ENCODE results near the gene LYST. TPM values are rescaled to one million over a fixed set of nuclear protein-coding genes. Genes with fewer than 3 reads are reported as not detected.
"Not testable (repeated sequence)": the region's sequence is repeated elsewhere in the genome, so short reads cannot be mapped to it uniquely, and the experiment has no call there.

LYST gene
- total and polyA plus RNA-seq, 2 donors (not counting 3 experiments of a cell fraction or from before 2014, with no cell fraction given), result 3.1 to 9.6 TPM

- Histone ChIP-seq H3K4me1 (ENCODE audit: control insufficient read depth, extremely low read depth, insufficient read depth, low read length) (no peaks in the 10 kb centered on the region), H3K9me3 (replicated peaks; ENCODE audit: control insufficient read depth, insufficient read depth, low read length) (no peaks in the 10 kb centered on the region), H3K9me1 (replicated peaks; ENCODE audit: control insufficient read depth, extremely low read depth, insufficient read depth, low read length) (no peaks in the 10 kb centered on the region), H3K36me3 (ENCODE audit: control insufficient read depth in 2 of 2, extremely low read depth in 1 of 2, insufficient read depth in 2 of 2, low read length in 2 of 2) (no peaks in the 10 kb centered on the region), H3K27ac (ENCODE audit: insufficient read depth, low read depth, low read length) (no peak overlapping the region), H3K4me3 (replicated peaks in 1 of 3; ENCODE audit: insufficient read depth in 1 of 3, low read depth in 1 of 3, low read length in 3 of 3) (no peak overlapping the region), H3K4me2 (ENCODE audit: insufficient read depth, low read length) (no peak overlapping the region), H4K20me1 (replicated peaks; ENCODE audit: control insufficient read depth, extremely low read depth, insufficient read depth, low read length) (no peaks in the 10 kb centered on the region), H2AFZ (ENCODE audit: low read depth, low read length) (no peak overlapping the region), H3K79me2 (ENCODE audit: control insufficient read depth, insufficient read depth, low read length) (no peaks in the 10 kb centered on the region), H3K27me3 (ENCODE audit: control insufficient read depth in 2 of 2, insufficient read depth in 2 of 2, low read length in 2 of 2) (peaks cover 4 to 9% of the 10 kb centered on the region in 2 experiments), H3K9ac (replicated peaks; ENCODE audit: extremely low read depth, insufficient read depth, low read length) (no peak overlapping the region)
- DNase-seq (ENCODE audit: low read depth, low spot score), result no peak
- TF ChIP-seq EZH2 (IDR thresholded peaks at IDR 0.05; ENCODE audit: borderline replicate concordance, low read depth, low read length, severe bottlenecking), result no peak
- TF ChIP-seq POLR2A (IDR thresholded peaks at IDR 0.05; ENCODE audit: low read depth, low read length), result no peak
- no peak for TF ChIP-seq JUN (IDR thresholded peaks at IDR 0.05; ENCODE audit: borderline replicate concordance, insufficient read depth, insufficient read length, low read depth)
- CTCF ChIA-PET, result interaction anchor here (0.6 to 1.4 kb wide), 3 partner anchors 22 to 36 kb away, joined by 4 to 5 read pairs (median 4); no protein-coding TSS in a partner anchor
- FAIRE-seq, result no peak
- POLR2A ChIA-PET, result no interaction called here
- dilution Hi-C loops (cut with MboI; ENCODE audit: extremely low pct_ligation_motif_present, low sequenced_read_pairs) (no loop called here), intact Hi-C loops (cut with micrococcal nuclease) (no loop called here)
- no TSS peak for BruUV-seq (replicated peaks)
These were observed 243.5 kb downstream of the LYST start for GRCh38 chr1:235622936-235623779.

DNA sequence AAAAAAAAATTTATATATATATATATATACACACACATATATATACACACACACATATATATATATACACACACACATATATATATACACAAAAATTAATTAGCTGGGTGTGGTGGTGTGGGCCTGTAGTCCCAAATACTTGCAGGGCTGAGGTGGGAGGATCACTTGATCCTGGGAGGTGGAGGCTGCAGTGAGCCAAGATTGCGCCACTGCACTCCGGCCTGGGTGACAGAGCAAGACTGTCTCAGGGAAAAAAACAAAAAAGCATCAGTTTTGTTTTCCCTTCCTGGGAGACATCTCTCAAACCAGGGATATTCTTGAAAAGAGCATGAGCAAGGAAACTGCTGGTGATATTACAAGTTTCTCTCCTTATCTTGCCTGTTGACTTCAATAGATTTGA, 247.6 kb downstream of the LYST start:
- H2AFZ ChIP-seq (ENCODE audit: low read depth, low read length); intact Hi-C loops (cut with micrococcal nuclease): not testable (repeated sequence)
- CTCF ChIA-PET, result interaction anchor here (0.8 kb wide), 1 partner anchor 18 kb away, joined by 3 read pairs; no protein-coding TSS in a partner anchor

More for the DNA sequence above, 247.6 kb downstream of the LYST start:
- BruUV-seq (replicated peaks); H3K36me3 ChIP-seq (ENCODE audit: control insufficient read depth in 2 of 2, extremely low read depth in 1 of 2, insufficient read depth in 2 of 2, low read length in 2 of 2); POLR2A ChIA-PET; DNase-seq (ENCODE audit: low read depth, low spot score); H3K4me1 ChIP-seq (ENCODE audit: control insufficient read depth, extremely low read depth, insufficient read depth, low read length); H4K20me1 ChIP-seq (replicated peaks; ENCODE audit: control insufficient read depth, extremely low read depth, insufficient read depth, low read length); H3K27ac ChIP-seq (ENCODE audit: insufficient read depth, low read depth, low read length); H3K4me3 ChIP-seq (replicated peaks in 1 of 3; ENCODE audit: insufficient read depth in 1 of 3, low read depth in 1 of 3, low read length in 3 of 3); dilution Hi-C loops (cut with MboI; ENCODE audit: extremely low pct_ligation_motif_present, low sequenced_read_pairs); H3K9me3 ChIP-seq (replicated peaks; ENCODE audit: control insufficient read depth, insufficient read depth, low read length); H3K27me3 ChIP-seq (ENCODE audit: control insufficient read depth in 2 of 2, insufficient read depth in 2 of 2, low read length in 2 of 2); H3K79me2 ChIP-seq (ENCODE audit: control insufficient read depth, insufficient read depth, low read length); H3K9me1 ChIP-seq (replicated peaks; ENCODE audit: control insufficient read depth, extremely low read depth, insufficient read depth, low read length); H3K4me2 ChIP-seq (ENCODE audit: insufficient read depth, low read length); H3K9ac ChIP-seq (replicated peaks; ENCODE audit: extremely low read depth, insufficient read depth, low read length); FAIRE-seq: not testable (repeated sequence)
